OCI-LY3 (cell line): ENCODE data around the gene REEP5.

Source experiments
- EZH2phosphoT487 ChIP-seq: fragments of 200-600 bp; shearing (Covaris generic); IDR thresholded peaks from 2 replicates; pipeline ENCODE4 v1.6.1; 2018; ENCODE audit warnings: antibody characterized with exemption, mixed run types, low read depth
- TF ChIP-seq, protein P1 (sequence below): fragments of 200-600, 300-600 bp; sonication (generic); IDR thresholded peaks from 2 replicates; pipeline ENCODE4 v1.5.1; 2014; ENCODE audit warnings: antibody characterized with exemption, low read length, low read depth

DNA sequence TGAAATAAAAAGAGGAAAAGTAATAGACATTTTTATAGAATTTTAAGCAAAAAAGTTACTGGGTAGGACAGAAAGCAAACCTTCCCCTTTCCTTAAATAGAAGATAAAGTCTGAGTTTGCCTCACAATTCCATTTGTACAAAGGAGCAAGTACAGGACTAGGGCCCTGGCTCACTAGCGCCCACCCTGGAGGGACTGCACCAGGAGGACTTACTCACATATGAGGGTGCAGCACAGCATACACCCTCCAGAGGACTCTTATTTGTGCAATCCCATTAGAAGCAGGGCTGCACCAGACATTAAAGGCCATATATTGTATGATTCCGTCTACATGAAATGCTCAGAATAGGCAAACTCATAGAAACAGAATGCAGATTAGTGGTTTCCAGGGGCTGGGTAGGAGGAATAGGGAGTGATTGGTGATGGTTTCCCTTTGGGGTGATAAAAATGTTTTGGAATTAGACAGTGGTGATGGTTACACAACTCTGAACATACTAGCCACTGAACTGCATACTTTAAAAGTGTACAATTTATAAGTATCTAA, 4.5 kb downstream of the REEP5 start:
- TF ChIP-seq, protein P1, sequence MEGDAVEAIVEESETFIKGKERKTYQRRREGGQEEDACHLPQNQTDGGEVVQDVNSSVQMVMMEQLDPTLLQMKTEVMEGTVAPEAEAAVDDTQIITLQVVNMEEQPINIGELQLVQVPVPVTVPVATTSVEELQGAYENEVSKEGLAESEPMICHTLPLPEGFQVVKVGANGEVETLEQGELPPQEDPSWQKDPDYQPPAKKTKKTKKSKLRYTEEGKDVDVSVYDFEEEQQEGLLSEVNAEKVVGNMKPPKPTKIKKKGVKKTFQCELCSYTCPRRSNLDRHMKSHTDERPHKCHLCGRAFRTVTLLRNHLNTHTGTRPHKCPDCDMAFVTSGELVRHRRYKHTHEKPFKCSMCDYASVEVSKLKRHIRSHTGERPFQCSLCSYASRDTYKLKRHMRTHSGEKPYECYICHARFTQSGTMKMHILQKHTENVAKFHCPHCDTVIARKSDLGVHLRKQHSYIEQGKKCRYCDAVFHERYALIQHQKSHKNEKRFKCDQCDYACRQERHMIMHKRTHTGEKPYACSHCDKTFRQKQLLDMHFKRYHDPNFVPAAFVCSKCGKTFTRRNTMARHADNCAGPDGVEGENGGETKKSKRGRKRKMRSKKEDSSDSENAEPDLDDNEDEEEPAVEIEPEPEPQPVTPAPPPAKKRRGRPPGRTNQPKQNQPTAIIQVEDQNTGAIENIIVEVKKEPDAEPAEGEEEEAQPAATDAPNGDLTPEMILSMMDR, result peak; percentile 26
- TF ChIP-seq EZH2phosphoT487, result no peak
